Prostate gland (tissue), 2 donors: ENCODE results near the gene MAGEA4. TPM values are rescaled to one million over a fixed set of nuclear protein-coding genes. Genes with fewer than 3 reads are reported as not detected.

Experiments
- DNase-seq: peaks from one replicate; pipeline ENCODE4 v3.0.0-alpha.2; 2019; ENCODE audit warnings: low spot score
- H3K27ac ChIP-seq, 2 donors: fragments of 200-600 bp; sonication (generic); 2 replicates each; pipeline ENCODE4 v1.5.1; 2017 to 2019
- H3K27me3 ChIP-seq: fragments of 200-600 bp; sonication (generic); replicated peaks from 2 replicates; pipeline ENCODE4 v1.5.1; 2019; ENCODE audit not compliant: insufficient read depth
- H3K36me3 ChIP-seq, 2 donors: fragments of 200-600 bp; sonication (generic); 1 replicate in 1 of 2; 2 replicates in 1 of 2; pipeline versions ENCODE4 v1.5.1 to v1.8.1; 2017 to 2019
- H3K4me1 ChIP-seq: fragments of 200-600 bp; sonication (generic); replicated peaks from 2 replicates; pipeline ENCODE4 v1.5.1; 2019
- H3K4me3 ChIP-seq, 2 donors: fragments of 200-600 bp; sonication (generic); 2 replicates each; pipeline ENCODE4 v1.5.1; 2017 to 2019
- H3K9me3 ChIP-seq: fragments of 200-600 bp; sonication (generic); 2 replicates; pipeline ENCODE4 v1.5.1; 2017
- POLR2A ChIP-seq: fragments of 450-650 bp; IDR thresholded peaks from one replicate; pipeline ENCODE4 v1.6.1; 2016; ENCODE audit warnings: antibody characterized with exemption, mild to moderate bottlenecking
- POLR2AphosphoS5 ChIP-seq: sonication (generic); formaldehyde crosslinking; IDR thresholded peaks from one replicate; pipeline ENCODE4 v1.6.1; 2017; ENCODE audit warnings: antibody characterized with exemption
- WGBS: methylation state at CpG from one replicate; pipeline ENCODE4 v1.1.5; 2018; 5-methylcytosine and 5-hydroxymethylcytosine counted together
- intact Hi-C: fragments of 100-400 bp; cut with DNase I; formaldehyde crosslinking; loops from one replicate; pipeline ENCODE4 v1.14.2; 2022
- microRNA counts, 2 donors: library from miRNA; unstranded; fragments of <30 nt; microRNA quantifications; one replicate each; lab custom pipeline; 2016 to 2017
- microRNA-seq: library from miRNA; unstranded; fragments of <30 nt; microRNA quantifications from one replicate; pipeline ENCODE4, GENCODE V29; 2016
- total RNA-seq, 2 donors: library from RNA; depleted of rRNA; stranded (reverse); fragments of >200 nt; gene quantifications; one replicate each; pipeline ENCODE4 v1.1.0, GENCODE V29; 2016
- TF ChIP-seq, protein P1 (sequence below), 4 experiments: fragments of 200-600 bp in 2 of 4; fragments of 450-650 bp in 2 of 4; sonication (generic) in 2 of 4; IDR thresholded peaks; 1 replicate in 3 of 4; 2 replicates in 1 of 4; pipeline ENCODE4 v1.5.1; 2016 to 2019; ENCODE audit warnings: antibody characterized with exemption in 4 of 4, mild to moderate bottlenecking in 2 of 4, moderate library complexity in 2 of 4

The MAGEA4 gene
- total RNA-seq, 2 donors from 2014 or later = 47.7 TPM; not detected in 1

DNA sequence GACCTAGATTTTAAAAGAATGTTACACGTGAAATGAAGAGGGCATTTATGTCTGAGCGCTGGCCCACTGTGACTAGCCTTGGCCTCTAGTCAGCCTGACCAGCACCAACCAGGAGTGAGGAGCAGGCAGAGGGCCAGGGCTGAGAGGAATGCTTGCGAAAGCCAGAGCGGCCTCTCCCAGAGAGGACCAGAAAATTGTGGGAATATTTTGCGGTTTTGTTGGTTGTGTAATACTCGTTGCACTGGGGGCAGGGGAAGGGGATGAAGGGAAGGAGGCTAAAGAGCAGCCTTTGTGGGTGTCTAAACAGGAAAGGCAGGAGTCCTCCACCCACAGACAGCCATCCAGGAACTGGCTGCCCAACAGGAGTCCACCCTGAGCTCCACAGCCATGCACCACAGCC lies 58.0 kb downstream of the MAGEA4 start:
- Histone ChIP-seq H3K4me1 (no peaks in the 10 kb centered on the region), H3K27me3 (no peaks in the 10 kb centered on the region), H3K9me3 (no peaks in the 10 kb centered on the region), H3K4me3 (no peak overlapping the region), H3K36me3 (no peaks in the 10 kb centered on the region), H3K27ac (no peak overlapping the region)
- no peak for DNase-seq
- WGBS = 70% methylated on average over 3 of the region's 6 CpGs
- TF ChIP-seq POLR2AphosphoS5 (no peak), POLR2A (no peak)
- TF ChIP-seq, protein P1, sequence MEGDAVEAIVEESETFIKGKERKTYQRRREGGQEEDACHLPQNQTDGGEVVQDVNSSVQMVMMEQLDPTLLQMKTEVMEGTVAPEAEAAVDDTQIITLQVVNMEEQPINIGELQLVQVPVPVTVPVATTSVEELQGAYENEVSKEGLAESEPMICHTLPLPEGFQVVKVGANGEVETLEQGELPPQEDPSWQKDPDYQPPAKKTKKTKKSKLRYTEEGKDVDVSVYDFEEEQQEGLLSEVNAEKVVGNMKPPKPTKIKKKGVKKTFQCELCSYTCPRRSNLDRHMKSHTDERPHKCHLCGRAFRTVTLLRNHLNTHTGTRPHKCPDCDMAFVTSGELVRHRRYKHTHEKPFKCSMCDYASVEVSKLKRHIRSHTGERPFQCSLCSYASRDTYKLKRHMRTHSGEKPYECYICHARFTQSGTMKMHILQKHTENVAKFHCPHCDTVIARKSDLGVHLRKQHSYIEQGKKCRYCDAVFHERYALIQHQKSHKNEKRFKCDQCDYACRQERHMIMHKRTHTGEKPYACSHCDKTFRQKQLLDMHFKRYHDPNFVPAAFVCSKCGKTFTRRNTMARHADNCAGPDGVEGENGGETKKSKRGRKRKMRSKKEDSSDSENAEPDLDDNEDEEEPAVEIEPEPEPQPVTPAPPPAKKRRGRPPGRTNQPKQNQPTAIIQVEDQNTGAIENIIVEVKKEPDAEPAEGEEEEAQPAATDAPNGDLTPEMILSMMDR (IDR thresholded peaks at IDR 0.05) = no peak
- intact Hi-C loops = no loop called here

DNA sequence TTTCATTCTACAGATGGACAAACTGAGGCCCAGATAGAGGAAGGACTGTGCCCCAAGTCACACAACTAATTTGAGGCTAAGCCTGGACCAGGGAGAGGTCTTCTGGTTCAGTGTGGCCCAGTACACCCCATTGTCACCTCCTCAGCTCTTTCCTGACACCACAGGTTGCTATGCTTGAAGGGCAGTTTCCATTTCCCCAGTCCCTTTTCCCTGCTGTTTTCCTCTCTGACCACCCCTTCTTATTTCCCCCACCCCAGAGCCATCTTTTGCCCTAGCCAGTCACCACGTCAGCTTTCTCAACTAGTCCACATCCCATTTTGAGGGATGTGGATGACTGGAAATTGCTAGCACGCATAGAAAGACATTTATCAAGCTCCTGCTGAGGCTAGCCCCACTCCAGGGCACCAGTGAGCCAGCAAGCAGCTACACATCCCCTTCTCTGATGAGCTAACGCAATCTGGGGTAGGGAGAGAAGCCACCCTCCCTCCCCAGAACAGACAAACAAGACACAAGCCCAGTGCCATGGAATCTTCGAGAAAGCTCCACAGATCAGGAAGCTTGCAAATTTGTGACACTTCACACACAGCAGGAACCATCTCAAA lies 60.5 kb downstream of the MAGEA4 start:
- H3K27me3 ChIP-seq = no peaks in the 10 kb centered on the region
- no peaks in the 10 kb centered on the region for H3K4me1 ChIP-seq
- no peaks in the 10 kb centered on the region for H3K9me3 ChIP-seq
- WGBS = 35% methylated on average over 4 of the region's 4 CpGs
- no peak for DNase-seq
- peak overlapping the region; percentile 58 to 67 for H3K27ac ChIP-seq
- intact Hi-C loops = no loop called here
- peak overlapping the region in 1 of 2 donors; percentile 33 for H3K4me3 ChIP-seq
- no peaks in the 10 kb centered on the region for H3K36me3 ChIP-seq
- TF ChIP-seq POLR2A (no peak), POLR2AphosphoS5 (no peak)
- TF ChIP-seq, protein P1 (IDR thresholded peaks at IDR 0.05) = no peak

DNA sequence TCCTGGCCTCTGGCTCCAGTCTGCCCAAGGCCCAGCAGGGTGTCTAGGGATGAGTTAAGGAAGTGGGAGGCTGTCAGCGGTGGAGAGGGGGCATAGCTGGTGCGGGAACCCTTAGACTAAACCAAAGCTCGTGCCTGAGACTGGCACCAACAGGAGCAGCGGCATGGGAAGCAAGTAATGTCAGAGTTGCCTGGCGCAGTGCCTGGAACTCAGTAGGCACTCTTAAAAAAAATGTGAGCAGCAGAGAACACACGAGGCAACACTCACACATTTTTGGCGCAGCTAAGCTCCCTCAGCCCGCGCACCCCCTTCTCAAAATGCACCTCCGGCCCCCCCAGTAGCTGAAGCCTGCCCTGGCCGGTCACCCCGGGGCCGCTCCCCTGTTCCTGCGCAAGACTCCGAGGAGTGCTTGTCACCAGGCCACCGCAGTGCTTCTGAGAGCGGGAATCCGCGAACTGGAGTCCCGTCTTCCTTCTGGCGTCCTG lies 61.2 kb downstream of the MAGEA4 start:
- TF ChIP-seq POLR2A = no peak
- no peak for TF ChIP-seq POLR2AphosphoS5
- TF ChIP-seq, protein P1 (IDR thresholded peaks at IDR 0.05) = no peak
- H3K4me3 ChIP-seq = peak overlapping the region; percentile 33 to 36
- intact Hi-C loops = no loop called here
- DNase-seq = peak; percentile 21
- H3K36me3 ChIP-seq = no peaks in the 10 kb centered on the region
- H3K9me3 ChIP-seq = no peaks in the 10 kb centered on the region
- H3K27ac ChIP-seq = peak overlapping the region; percentile 58 to 67
- H3K27me3 ChIP-seq = no peaks in the 10 kb centered on the region
- no peaks in the 10 kb centered on the region for H3K4me1 ChIP-seq
- WGBS = 0% methylated on average over 10 of the region's 21 CpGs

MicroRNAs encoded within 50 kb of the gene (microRNA counts, 767-probe panel; counts per million panel counts)
- microRNA hsa-miR-224-5p (lab: Ali Mortazavi, UCI) = 0 to 431 counts per million in 2 donors
- microRNA hsa-miR-452-5p (lab: Ali Mortazavi, UCI) = 0 to 431 counts per million in 2 donors

Small RNA genes lying within 50 kb of the gene (microRNA-seq; reads per million reads assigned to microRNA genes)
- gene MIR224 (354 reads per million, percentile 82 among the genes with 10 or more reads in this experiment), gene MIR452 (59.1 reads per million, percentile 68 among the genes with 10 or more reads in this experiment)

Other genes with a start within 250 kb of the MAGEA4 start
- 1 to 10 TPM in 1 of 2 donors, under 1 TPM in 1; 0.68 to 1.2 TPM for gene PRRG3, start 217.4 kb upstream of the MAGEA4 start, total RNA-seq
- 1,000 to 10,000 TPM in 1 of 2 donors, not detected in 1; 1,003 TPM for gene FATE1, start 196.9 kb upstream of the MAGEA4 start, total RNA-seq
- gene CNGA2, start 178.1 kb upstream of the MAGEA4 start, total RNA-seq = under 1 TPM in 1 of 2 donors, not detected in 1; 0.80 TPM
- gene GABRE, start 61.8 kb downstream of the MAGEA4 start, total RNA-seq = 10 to 100 TPM; 11.2 to 46.1 TPM
- gene MAGEA10, start 225.7 kb downstream of the MAGEA4 start, total RNA-seq = 1 to 10 TPM in 1 of 2 donors, not detected in 1; 8.0 TPM